KMS-11 (cell line): ENCODE results near the gene WDR62.

Experiments used
- H2AFZ ChIP-seq: fragments of 200-600 bp; sonication (generic); 2 replicates; pipeline ENCODE4 v1.6.1; 2016; ENCODE audit warnings: antibody characterized with exemption, mixed run types, low read depth
- H3K27ac ChIP-seq: fragments of 200-600 bp; sonication (generic); 2 replicates; pipeline ENCODE4 v1.6.1; 2016; ENCODE audit warnings: mild to moderate bottlenecking, mixed run types
- H3K27me3 ChIP-seq: fragments of 200-600 bp; sonication (generic); 2 replicates; pipeline ENCODE4 v1.6.1; 2017; ENCODE audit warnings: mild to moderate bottlenecking, low read depth, mixed run types, moderate library complexity; ENCODE audit not compliant: insufficient read depth
- H3K36me3 ChIP-seq: fragments of 200-600 bp; sonication (generic); 2 replicates; pipeline ENCODE4 v1.6.1; 2017; ENCODE audit warnings: mild to moderate bottlenecking, mixed run types; ENCODE audit not compliant: insufficient read depth
- H3K4me1 ChIP-seq: fragments of 200-600 bp; sonication (generic); 2 replicates; pipeline ENCODE4 v1.6.1; 2016; ENCODE audit warnings: mild to moderate bottlenecking, low read depth, mixed run types; ENCODE audit not compliant: poor library complexity, severe bottlenecking
- H3K4me2 ChIP-seq: fragments of 200-600 bp; sonication (generic); 2 replicates; pipeline ENCODE4 v1.7.0; 2016; ENCODE audit warnings: mild to moderate bottlenecking, mixed run types
- H3K4me3 ChIP-seq: fragments of 200-600 bp; sonication (generic); IDR thresholded peaks from 2 replicates; pipeline ENCODE4 v1.6.1; 2017; ENCODE audit warnings: low read depth, low read length, mixed read lengths; ENCODE audit not compliant: insufficient read depth
- H3K79me2 ChIP-seq: fragments of 200-600 bp; sonication (generic); 2 replicates; pipeline ENCODE4 v1.6.1; 2016; ENCODE audit warnings: low read depth, mixed run types; ENCODE audit not compliant: insufficient read depth
- H3K9ac ChIP-seq: fragments of 200-600 bp; sonication (generic); 2 replicates; pipeline ENCODE4 v1.6.1; 2016; ENCODE audit warnings: mild to moderate bottlenecking, mixed run types
- H4K20me1 ChIP-seq: fragments of 200-600 bp; sonication (generic); 2 replicates; pipeline ENCODE4 v1.6.1; 2016; ENCODE audit warnings: mild to moderate bottlenecking, mixed run types; ENCODE audit not compliant: insufficient read depth
- CTCF ChIP-seq: fragments of 200-600 bp; sonication (generic); conservative IDR thresholded peaks from 2 replicates; pipeline ENCODE4 v1.6.1; 2017; ENCODE audit warnings: low read depth, mild to moderate bottlenecking, antibody characterized with exemption, low read length, moderate library complexity, mixed read lengths

WDR62 gene

GRCh38 chr19:36101550-36102327 lies 47.0 kb downstream of the WDR62 start:
- no peaks in the 10 kb centered on the region; the same call in 1 of the 2 replicates for H3K36me3 ChIP-seq
- no peak overlapping the region for H3K4me3 ChIP-seq
- peaks cover 14% of the 10 kb centered on the region for H3K4me1 ChIP-seq
- H3K9ac ChIP-seq: no peak overlapping the region
- H3K27ac ChIP-seq: no peak overlapping the region
- TF ChIP-seq CTCF: no peak
- H3K27me3 ChIP-seq: no peaks in the 10 kb centered on the region
- H3K79me2 ChIP-seq: no peaks in the 10 kb centered on the region
- H2AFZ ChIP-seq: no peak overlapping the region
- H4K20me1 ChIP-seq: no peaks in the 10 kb centered on the region
- H3K4me2 ChIP-seq: no peak overlapping the region

GRCh38 chr19:36103040-36103626 lies 48.4 kb downstream of the WDR62 start:
- no peak for TF ChIP-seq CTCF
- Histone ChIP-seq H4K20me1 (no peaks in the 10 kb centered on the region), H3K79me2 (no peaks in the 10 kb centered on the region), H3K27me3 (no peaks in the 10 kb centered on the region), H3K4me3 (no peak overlapping the region), H2AFZ (no peak overlapping the region), H3K4me2 (no peak overlapping the region), H3K36me3 (no peaks in the 10 kb centered on the region; the same call in 1 of the 2 replicates), H3K27ac (no peak overlapping the region), H3K4me1 (peaks cover 14% of the 10 kb centered on the region), H3K9ac (no peak overlapping the region)

GRCh38 chr19:36103842-36104552 lies 49.3 kb downstream of the WDR62 start:
- Histone ChIP-seq H3K9ac (no peak overlapping the region), H3K36me3 (no peaks in the 10 kb centered on the region; the same call in 1 of the 2 replicates)

GRCh38 chr19:36106441-36106840 lies 51.7 kb downstream of the WDR62 start:
- no peaks in the 10 kb centered on the region for H4K20me1 ChIP-seq
- no peaks in the 10 kb centered on the region; the same call in 1 of the 2 replicates for H3K36me3 ChIP-seq

More at GRCh38 chr19:36103842-36104552, 49.3 kb downstream of the WDR62 start:
- H3K79me2 ChIP-seq: no peaks in the 10 kb centered on the region
- no peak overlapping the region for H3K4me2 ChIP-seq
- H4K20me1 ChIP-seq: no peaks in the 10 kb centered on the region
- H3K27me3 ChIP-seq: no peaks in the 10 kb centered on the region
- no peak overlapping the region for H2AFZ ChIP-seq
- peaks cover 14% of the 10 kb centered on the region for H3K4me1 ChIP-seq
- no peak overlapping the region for H3K27ac ChIP-seq
- no peak overlapping the region for H3K4me3 ChIP-seq
- TF ChIP-seq CTCF: no peak

More at GRCh38 chr19:36106441-36106840, 51.7 kb downstream of the WDR62 start:
- TF ChIP-seq CTCF: no peak
- peaks cover 14% of the 10 kb centered on the region for H3K4me1 ChIP-seq
- no peaks in the 10 kb centered on the region for H3K27me3 ChIP-seq
- H3K9ac ChIP-seq: no peak overlapping the region
- no peak overlapping the region for H3K4me2 ChIP-seq
- no peak overlapping the region; the same call in 1 of the 2 replicates for H3K27ac ChIP-seq
- no peak overlapping the region for H2AFZ ChIP-seq
- H3K4me3 ChIP-seq: no peak overlapping the region
- H3K79me2 ChIP-seq: no peaks in the 10 kb centered on the region
